ENCODE data around the gene MVB12A.

Gene MVB12A

DNA sequence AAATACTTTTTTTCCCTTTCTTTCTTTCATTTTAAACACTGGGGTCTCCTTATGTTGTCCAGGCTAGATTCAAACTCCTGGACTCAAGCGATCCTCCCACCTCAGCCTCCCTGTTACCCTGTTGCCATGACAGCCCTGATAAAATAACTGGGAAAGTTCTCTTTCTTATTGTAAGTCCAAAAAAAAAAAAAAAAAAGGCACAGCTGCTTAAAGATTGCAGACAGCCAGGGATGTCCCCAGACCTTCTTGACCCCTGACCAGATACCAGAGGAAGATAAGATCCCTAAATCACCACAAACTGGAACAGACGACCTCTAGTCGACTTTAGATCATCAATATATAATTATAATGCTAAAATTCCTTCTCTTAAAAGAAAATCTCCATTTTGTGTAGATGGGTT, 1.1 kb upstream of the MVB12A start:
- H3K4me3 ChIP-seq (ENCODE audit: severe bottlenecking): peak overlapping the region; percentile 63
- H3K36me3 ChIP-seq (ENCODE audit: low read depth): peaks cover 18% of the 10 kb centered on the region
- no peaks in the 10 kb centered on the region for H3K9me3 ChIP-seq (ENCODE audit: severe bottlenecking)
- no peak for DNase-seq (ENCODE audit: low spot score)
- H3K27ac ChIP-seq (ENCODE audit: poor library complexity, severe bottlenecking): peak overlapping the region; percentile 34
- no peaks in the 10 kb centered on the region for H3K4me1 ChIP-seq (ENCODE audit: insufficient read depth, poor library complexity, severe bottlenecking)
- ATAC-seq (ENCODE audit: low read depth): no peak
- TF ChIP-seq, protein P1, sequence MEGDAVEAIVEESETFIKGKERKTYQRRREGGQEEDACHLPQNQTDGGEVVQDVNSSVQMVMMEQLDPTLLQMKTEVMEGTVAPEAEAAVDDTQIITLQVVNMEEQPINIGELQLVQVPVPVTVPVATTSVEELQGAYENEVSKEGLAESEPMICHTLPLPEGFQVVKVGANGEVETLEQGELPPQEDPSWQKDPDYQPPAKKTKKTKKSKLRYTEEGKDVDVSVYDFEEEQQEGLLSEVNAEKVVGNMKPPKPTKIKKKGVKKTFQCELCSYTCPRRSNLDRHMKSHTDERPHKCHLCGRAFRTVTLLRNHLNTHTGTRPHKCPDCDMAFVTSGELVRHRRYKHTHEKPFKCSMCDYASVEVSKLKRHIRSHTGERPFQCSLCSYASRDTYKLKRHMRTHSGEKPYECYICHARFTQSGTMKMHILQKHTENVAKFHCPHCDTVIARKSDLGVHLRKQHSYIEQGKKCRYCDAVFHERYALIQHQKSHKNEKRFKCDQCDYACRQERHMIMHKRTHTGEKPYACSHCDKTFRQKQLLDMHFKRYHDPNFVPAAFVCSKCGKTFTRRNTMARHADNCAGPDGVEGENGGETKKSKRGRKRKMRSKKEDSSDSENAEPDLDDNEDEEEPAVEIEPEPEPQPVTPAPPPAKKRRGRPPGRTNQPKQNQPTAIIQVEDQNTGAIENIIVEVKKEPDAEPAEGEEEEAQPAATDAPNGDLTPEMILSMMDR (IDR thresholded peaks at IDR 0.05; ENCODE audit: poor library complexity, severe bottlenecking): no peak
- H3K27me3 ChIP-seq (ENCODE audit: insufficient read depth, poor library complexity, severe bottlenecking): no peaks in the 10 kb centered on the region

DNA sequence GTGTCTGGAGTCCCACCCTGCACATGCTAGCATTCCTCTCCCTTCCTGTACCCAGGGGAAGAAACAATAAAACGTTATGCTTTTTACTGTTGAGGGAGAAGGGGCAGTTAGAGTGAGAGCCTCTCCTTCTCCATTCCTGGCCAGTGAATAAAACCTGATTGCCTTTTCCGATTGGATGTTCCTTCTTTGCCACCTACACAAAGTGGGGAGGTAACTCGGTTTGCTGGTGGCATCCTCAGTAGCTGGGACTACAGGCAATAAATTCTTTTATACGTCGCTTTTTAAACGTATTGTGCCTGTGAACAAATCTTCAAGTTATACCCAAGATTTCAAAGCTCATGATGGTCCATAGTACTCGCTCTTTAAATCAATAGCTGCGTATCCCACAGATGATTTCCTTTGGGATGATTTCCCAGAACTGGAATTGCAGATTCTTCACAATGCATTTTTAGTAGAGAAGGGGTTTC, 660 bp upstream of the MVB12A start:
- H3K4me1 ChIP-seq (ENCODE audit: insufficient read depth, poor library complexity, severe bottlenecking): no peaks in the 10 kb centered on the region
- H3K9me3 ChIP-seq (ENCODE audit: severe bottlenecking): no peaks in the 10 kb centered on the region
- peaks cover 22% of the 10 kb centered on the region for H3K36me3 ChIP-seq (ENCODE audit: low read depth)
- peak overlapping the region; percentile 63 for H3K4me3 ChIP-seq (ENCODE audit: severe bottlenecking)
- peak overlapping the region; percentile 34 for H3K27ac ChIP-seq (ENCODE audit: poor library complexity, severe bottlenecking)
- DNase-seq (ENCODE audit: low spot score): no peak
- ATAC-seq (ENCODE audit: low read depth): no peak
- H3K27me3 ChIP-seq (ENCODE audit: insufficient read depth, poor library complexity, severe bottlenecking): no peaks in the 10 kb centered on the region
- TF ChIP-seq, protein P1 (IDR thresholded peaks at IDR 0.05; ENCODE audit: poor library complexity, severe bottlenecking): no peak

DNA sequence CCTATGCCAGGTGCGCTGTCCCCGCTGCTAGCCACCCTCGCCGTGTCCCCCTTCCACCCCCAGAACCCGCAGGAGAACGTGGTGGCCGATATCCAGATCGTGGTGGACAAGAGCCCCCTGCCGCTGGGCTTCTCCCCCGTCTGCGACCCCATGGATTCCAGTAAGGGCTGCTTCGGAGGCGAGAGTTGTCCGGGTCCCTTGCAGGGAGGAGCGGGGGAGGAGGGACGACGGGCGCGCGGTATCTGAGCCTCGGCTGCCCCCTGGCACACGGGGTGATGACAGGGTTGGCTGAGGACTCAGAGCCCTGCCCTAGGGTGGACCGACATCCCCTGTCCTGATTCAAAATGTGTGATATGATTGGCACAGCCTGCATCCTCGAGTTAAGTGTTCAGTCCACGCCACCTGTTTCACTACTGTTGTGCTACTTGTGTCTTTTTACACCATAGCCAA, 653 bp downstream of the MVB12A start:
- H3K4me3 ChIP-seq (ENCODE audit: severe bottlenecking): peak overlapping the region; percentile 63
- ATAC-seq (ENCODE audit: low read depth): peak; percentile 47; the same call in 1 of the 3 replicates

DNA sequence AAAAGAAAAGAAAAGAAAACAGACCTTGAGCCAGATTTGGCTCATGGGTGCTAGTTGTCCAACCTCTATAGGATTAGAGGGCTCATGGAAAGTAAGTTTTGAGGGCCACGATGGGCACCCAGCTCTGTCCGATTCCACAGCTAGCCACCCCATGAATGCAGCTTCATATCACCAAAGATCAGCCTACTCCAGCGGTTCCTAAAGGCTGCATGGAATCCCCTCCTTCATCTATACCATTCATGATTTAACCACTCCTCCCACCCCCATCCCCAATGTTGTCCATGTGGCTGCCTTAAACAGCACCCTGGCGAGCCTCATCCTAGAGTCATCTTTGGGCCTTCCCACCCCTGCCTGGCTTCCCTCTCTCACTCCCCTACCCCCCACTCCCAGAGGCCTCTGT, 2.1 kb downstream of the MVB12A start:
- Histone ChIP-seq H3K27me3 (ENCODE audit: insufficient read depth, poor library complexity, severe bottlenecking) (no peaks in the 10 kb centered on the region), H3K36me3 (ENCODE audit: low read depth) (peaks cover 22% of the 10 kb centered on the region), H3K9me3 (ENCODE audit: severe bottlenecking) (no peaks in the 10 kb centered on the region), H3K4me3 (ENCODE audit: severe bottlenecking) (no peak overlapping the region), H3K4me1 (ENCODE audit: insufficient read depth, poor library complexity, severe bottlenecking) (no peaks in the 10 kb centered on the region), H3K27ac (ENCODE audit: poor library complexity, severe bottlenecking) (no peak overlapping the region)
- TF ChIP-seq, protein P1 (IDR thresholded peaks at IDR 0.05; ENCODE audit: poor library complexity, severe bottlenecking): no peak
- ATAC-seq (ENCODE audit: low read depth): no peak
- no peak for DNase-seq (ENCODE audit: low spot score)

More for the DNA sequence above, 653 bp downstream of the MVB12A start:
- DNase-seq (ENCODE audit: low spot score): no peak
- no peaks in the 10 kb centered on the region for H3K9me3 ChIP-seq (ENCODE audit: severe bottlenecking)
- TF ChIP-seq, protein P1 (IDR thresholded peaks at IDR 0.05; ENCODE audit: poor library complexity, severe bottlenecking): peak; percentile 33
- H3K27me3 ChIP-seq (ENCODE audit: insufficient read depth, poor library complexity, severe bottlenecking): no peaks in the 10 kb centered on the region
- peaks cover 22% of the 10 kb centered on the region for H3K36me3 ChIP-seq (ENCODE audit: low read depth)
- H3K27ac ChIP-seq (ENCODE audit: poor library complexity, severe bottlenecking): peak overlapping the region; percentile 50
- H3K4me1 ChIP-seq (ENCODE audit: insufficient read depth, poor library complexity, severe bottlenecking): no peaks in the 10 kb centered on the region

DNA sequence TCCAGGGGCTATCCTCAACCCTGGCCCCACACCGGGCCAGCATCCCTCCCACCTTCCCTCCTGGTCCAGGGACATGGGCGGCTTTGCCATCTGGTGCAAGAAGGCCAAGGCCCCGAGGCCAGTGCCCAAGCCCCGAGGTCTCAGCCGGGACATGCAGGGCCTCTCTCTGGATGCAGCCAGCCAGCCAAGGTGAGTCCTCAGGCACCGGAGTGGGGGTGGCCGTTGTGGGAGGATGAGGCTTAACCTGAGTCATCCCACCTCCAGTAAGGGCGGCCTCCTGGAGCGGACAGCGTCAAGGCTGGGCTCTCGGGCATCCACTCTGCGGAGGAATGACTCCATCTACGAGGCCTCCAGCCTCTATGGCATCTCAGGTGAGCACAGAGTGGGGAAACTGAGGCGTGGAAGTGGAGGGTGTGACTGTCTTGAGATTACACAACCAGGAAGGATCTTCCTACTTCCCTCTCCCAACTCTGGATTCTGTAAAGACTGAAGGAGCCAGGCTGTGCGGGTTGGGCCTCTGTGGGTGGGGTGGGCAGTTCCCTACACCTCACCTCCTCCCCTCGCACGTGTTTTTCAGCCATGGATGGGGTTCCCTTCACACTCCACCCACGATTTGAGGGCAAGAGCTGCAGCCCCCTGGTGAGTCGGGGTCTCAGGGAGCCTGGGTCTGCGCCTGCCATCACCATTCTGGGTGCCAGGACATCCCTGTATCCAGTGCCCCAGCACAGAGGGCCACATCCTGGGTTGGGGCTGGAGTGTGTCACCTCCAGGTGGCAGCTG, 3.8 kb downstream of the MVB12A start:
- H3K27ac ChIP-seq (ENCODE audit: poor library complexity, severe bottlenecking): no peak overlapping the region
- no peak overlapping the region for H3K4me3 ChIP-seq (ENCODE audit: severe bottlenecking)
- TF ChIP-seq, protein P1 (IDR thresholded peaks at IDR 0.05; ENCODE audit: poor library complexity, severe bottlenecking): no peak
- no peaks in the 10 kb centered on the region for H3K9me3 ChIP-seq (ENCODE audit: severe bottlenecking)
- H3K27me3 ChIP-seq (ENCODE audit: insufficient read depth, poor library complexity, severe bottlenecking): no peaks in the 10 kb centered on the region
- DNase-seq (ENCODE audit: low spot score) (no peak), ATAC-seq (ENCODE audit: low read depth) (no peak)
- peaks cover 22% of the 10 kb centered on the region for H3K36me3 ChIP-seq (ENCODE audit: low read depth)
- no peaks in the 10 kb centered on the region for H3K4me1 ChIP-seq (ENCODE audit: insufficient read depth, poor library complexity, severe bottlenecking)

Measured in RWPE2 (cell line).